HEK293T (cell line): Measurements from ENCODE around the gene PLA1A.

Experiments used
- BHLHE40 ChIP-seq: fragments of 450-650 bp; IDR thresholded peaks from 2 replicates; pipeline ENCODE4 v1.6.1; 2016; ENCODE audit warnings: mild to moderate bottlenecking, moderate library complexity, borderline replicate concordance
- ELF4 ChIP-seq: fragments of 450-650 bp; IDR thresholded peaks from 2 replicates; pipeline ENCODE4 v1.6.1; 2017; ENCODE audit warnings: antibody characterized with exemption
- FOXA1 ChIP-seq: fragments of 450-650 bp; IDR thresholded peaks from 2 replicates; pipeline ENCODE4 v1.6.1; 2016; ENCODE audit warnings: mild to moderate bottlenecking
- FOXM1 ChIP-seq: fragments of 450-650 bp; IDR thresholded peaks from 2 replicates; pipeline ENCODE4 v1.6.1; 2017; ENCODE audit warnings: mild to moderate bottlenecking, borderline replicate concordance
- HDGF ChIP-seq: fragments of 450-650 bp; IDR thresholded peaks from 2 replicates; pipeline ENCODE4 v1.6.1; 2017; ENCODE audit warnings: antibody characterized with exemption, borderline replicate concordance
- L3MBTL2 ChIP-seq: fragments of 450-650 bp; conservative IDR thresholded peaks from 2 replicates; pipeline ENCODE4 v1.6.1; 2016; ENCODE audit warnings: mild to moderate bottlenecking
- NFRKB ChIP-seq: fragments of 450-650 bp; IDR thresholded peaks from 2 replicates; pipeline ENCODE4 v1.6.1; 2016; ENCODE audit warnings: mild to moderate bottlenecking, moderate library complexity
- SP1 ChIP-seq: fragments of 450-650 bp; IDR thresholded peaks from 2 replicates; pipeline ENCODE4 v1.6.1; 2017
- TARDBP ChIP-seq: fragments of 450-650 bp; IDR thresholded peaks from 2 replicates; pipeline ENCODE4 v1.6.1; 2016
- ZNF384 ChIP-seq: fragments of 450-650 bp; IDR thresholded peaks from 2 replicates; pipeline ENCODE4 v1.6.1; 2016

GRCh38 chr3:119599558-119600174, 2.0 kb downstream of the PLA1A start:
- no peak for TF ChIP-seq NFRKB
- TF ChIP-seq FOXA1: no peak
- no peak for TF ChIP-seq BHLHE40
- no peak for TF ChIP-seq TARDBP
- no peak for TF ChIP-seq SP1
- no peak for TF ChIP-seq ELF4
- no peak for TF ChIP-seq ZNF384
- no peak for TF ChIP-seq HDGF
- TF ChIP-seq FOXM1: no peak
- TF ChIP-seq L3MBTL2: no peak
